GM18508 (cell line): ENCODE data around the gene TBX10.
"Not testable (repeated sequence)": the region's sequence is repeated elsewhere in the genome, so short reads cannot be mapped to it uniquely, and the experiment has no call there.

Experiments used
- ATAC-seq: cut with Tn5 transposase; IDR thresholded peaks from one replicate; pipeline ENCODE4 v1.9.1; 2021; ENCODE audit warnings: moderate number of reproducible peaks; ENCODE audit not compliant: insufficient read depth, unreplicated experiment

The TBX10 gene

DNA sequence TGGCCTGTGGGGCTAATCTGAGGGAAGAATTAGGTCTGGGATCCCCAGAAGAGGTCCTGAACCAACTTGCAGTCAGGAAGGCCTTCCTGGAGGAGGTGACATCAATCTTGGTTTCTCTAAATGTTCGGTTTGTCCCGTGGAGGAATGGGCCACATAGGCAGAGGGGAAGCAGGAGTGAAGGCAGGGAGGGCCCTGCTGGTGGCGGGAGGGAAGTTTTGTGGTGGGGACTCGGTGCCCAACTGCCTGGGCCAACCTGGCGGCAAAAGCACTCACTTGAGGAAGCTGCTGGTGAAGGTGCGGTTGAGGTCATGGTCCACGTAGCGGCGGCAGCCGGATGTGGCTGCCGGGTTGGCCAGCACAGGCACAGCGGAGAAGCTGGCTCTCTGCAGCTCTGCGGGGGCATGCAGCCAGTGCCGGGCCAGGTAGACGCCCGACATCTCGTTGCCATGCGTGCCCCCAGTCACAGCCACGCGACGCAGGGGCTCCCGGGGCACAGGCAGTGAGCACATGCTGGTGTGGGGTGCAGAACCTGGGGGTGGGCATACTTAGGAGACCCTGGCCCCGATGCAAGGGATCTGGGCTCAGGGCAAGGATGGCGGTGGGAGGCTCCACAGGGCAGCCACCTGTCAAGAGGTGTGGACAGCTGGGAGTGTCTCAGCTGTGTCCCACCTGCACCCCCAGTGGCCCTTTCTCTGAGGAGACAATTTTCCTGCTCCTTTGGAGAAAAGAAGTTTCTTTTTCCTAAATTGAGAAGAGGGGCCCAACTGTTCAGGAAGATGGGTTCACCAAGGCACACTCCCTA, 7.2 kb upstream of the TBX10 start:
- ATAC-seq: no peak

DNA sequence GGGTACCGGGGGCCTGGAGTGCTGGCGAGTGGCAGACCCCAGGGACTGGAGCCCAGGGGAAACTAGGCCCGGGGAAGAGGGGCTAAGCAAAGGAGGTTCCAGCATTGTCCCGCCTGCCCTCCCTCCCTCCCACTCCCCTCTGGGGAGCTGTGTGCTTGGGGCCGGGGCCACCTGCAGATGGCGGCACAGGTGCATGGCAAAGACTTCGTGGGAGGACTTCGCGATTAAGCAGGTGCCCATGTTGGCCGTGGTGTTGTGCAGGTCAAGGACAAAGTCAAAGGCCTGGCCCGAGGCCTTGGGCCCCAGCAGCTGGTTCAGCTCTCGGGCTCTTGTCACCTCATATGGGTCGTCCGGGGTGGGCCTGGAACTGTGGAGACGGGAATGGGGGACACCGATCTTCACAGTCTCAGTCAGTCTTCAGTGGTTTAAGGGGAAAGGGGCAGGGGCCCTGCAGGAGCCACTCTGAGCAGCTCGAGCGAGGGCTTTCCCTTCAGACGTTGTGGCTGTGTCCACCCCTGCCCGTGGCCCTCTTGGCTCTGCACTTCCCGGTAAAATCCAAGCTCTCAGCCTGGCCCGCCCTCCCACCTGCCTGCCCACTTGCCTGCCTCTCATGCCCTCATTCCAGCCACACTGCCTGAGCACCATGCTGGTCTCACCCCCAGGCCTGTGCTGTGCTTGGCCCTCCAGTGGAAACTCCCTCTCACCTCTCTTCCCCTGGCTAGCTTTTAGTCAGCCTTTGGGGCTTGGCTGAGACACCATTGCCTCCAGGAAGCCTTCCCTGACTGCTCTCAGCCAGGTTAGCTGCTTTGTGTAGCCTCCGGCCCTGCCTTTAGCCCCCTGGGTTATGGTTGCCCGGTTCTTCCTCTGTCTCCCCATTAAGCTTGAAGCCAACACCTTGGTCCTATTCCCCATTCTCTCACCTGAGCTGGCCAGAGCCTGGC, 6.2 kb upstream of the TBX10 start:
- no peak for ATAC-seq

- no peak for ATAC-seq
Measured at GRCh38 chr11:67644472-67645418, 5.2 kb upstream of the TBX10 start.

DNA sequence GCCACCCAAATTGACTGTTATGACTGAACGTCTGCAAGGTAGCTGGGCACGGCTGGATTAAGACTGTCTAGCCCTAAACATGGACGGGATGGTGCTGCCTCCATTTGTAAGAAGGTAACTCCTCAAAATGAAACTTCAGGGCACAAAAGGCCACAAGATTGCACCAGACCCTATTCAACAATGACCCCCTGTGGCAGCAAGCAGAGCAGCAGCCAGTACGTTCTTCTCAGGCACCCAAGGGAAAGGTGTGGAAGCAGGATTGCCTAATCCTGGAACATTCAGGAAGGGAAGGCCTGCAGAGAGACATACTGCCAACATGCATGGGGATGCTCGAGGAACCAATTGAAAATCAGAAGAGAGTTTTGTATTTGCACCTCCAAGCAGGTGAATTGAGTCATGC, 4.5 kb upstream of the TBX10 start:
- ATAC-seq: no peak

GRCh38 chr11:67642173-67643120, 2.9 kb upstream of the TBX10 start:
- no peak for ATAC-seq

- ATAC-seq: no peak
Measured at GRCh38 chr11:67641338-67642172, 2.0 kb upstream of the TBX10 start.

DNA sequence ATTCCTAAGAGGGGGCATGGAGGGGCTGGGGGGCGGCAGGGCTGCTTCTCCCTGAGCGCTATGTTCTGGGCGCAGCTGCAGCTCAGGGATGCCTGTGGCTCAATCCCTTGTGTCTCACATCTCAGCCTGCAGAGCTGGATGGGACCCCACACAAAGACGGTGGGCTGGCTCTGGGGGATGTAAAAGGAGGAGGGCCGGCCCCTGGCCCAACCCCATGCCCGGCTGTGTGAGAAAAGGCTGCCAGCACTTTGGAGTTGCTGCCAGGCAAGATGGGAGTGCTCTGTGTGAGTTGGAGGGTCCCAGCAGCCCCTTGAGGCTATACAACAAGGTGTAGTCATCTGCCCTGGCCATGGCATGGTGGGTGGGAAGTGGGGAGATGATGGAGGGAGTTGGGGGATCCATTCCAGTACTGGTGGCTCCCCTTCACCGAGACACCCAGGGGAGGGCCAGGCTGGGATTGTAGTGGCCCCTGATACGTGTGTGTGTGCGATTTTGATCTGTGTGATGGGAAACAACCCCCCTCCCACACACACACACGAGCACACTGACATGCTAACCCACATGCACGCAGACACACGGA, 1.3 kb upstream of the TBX10 start:
- no peak for ATAC-seq

DNA sequence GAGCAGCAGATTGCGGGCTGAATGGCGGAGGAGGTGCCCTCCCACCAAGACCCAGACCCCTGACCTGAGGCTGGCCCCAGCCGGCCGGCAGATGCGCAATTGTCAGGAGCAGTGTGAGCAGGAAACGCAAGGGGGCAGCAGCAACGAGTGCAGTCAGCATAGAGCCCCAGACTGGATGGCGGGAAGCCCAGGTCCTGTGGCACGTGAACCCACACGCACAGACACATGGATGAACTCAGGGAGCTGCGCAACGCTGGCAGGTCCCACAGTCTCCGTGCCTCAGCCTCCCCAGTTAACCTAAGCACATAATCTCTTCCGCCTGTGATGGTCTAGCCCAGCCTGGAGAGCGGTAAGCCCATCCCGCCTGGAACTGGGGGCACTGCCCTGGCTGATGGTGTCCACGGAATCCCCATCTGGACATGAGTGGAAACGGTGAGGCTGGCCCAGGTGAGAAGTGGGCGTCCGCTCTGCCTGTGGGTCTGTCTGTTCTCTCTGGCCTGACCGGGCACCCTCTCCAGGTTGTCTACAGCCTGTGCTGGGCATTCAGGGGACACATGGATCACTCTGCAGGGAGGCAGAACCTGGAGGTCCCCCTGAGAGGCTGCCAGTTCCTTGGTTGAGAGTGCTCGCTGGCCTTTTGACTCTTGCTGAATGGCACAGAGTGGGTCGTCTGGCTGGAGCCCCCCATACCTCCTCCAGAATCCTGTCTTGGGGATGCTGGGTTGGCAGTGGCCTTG, 626 bp upstream of the TBX10 start:
- no peak for ATAC-seq

- no peak for ATAC-seq
Measured at GRCh38 chr11:67638535-67639437, 777 bp downstream of the TBX10 start.

GRCh38 chr11:67637441-67637840, 2.1 kb downstream of the TBX10 start:
- ATAC-seq: not testable (repeated sequence)

- ATAC-seq: no peak
Measured at GRCh38 chr11:67636962-67637361, 2.6 kb downstream of the TBX10 start.

DNA sequence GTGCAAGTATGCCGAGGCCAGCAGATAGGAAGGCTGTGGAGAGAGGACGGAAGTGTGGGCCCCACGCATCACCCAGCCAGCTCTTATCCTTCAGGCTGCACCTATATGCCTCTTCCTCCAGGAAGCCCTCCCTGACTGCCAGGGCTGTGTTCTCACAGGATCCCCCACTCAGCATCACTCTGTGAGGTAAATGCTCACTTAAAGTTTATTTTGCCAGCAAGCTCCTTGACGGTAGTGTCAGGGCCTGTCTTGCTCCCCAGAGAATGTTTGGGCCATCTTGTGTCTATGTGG, 4.4 kb downstream of the TBX10 start:
- no peak for ATAC-seq

- no peak for ATAC-seq
Measured at GRCh38 chr11:67634366-67635230, 5.0 kb downstream of the TBX10 start.

DNA sequence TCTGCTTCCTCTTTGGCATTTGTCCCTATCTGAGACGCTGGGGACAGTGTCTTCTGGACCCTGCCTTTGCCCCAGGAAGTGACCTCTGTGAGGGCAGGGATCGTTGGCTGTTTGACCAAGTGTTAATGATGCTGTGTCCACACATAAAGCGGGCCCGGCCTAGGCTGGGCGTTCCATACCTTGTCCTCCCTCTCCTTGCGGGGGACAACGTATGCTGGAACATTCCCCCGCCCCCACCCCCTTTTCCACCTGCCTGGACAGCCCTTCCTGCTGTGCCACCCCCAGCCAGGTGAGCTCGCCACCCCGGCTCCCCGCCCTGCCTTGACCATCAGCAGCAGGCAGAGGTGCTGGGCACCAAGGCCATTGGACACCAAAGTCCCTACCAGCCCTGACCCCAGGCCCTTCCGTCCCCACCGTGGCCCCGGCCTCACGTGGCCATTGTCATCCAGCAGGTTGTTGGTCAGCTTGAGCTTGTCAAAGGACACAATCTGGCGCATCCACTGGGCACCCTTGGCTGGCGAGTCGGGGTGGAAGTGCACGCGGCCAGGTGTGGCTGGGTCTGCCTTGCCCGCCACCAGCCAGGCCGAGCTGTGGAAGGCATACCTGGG, 5.7 kb downstream of the TBX10 start:
- no peak for ATAC-seq
